GM19239 (cell line): ENCODE results near the gene PTPN2.

Source experiments
- DNase-seq: peaks from one replicate; pipeline ENCODE4 v3.0.0; 2011; ENCODE audit warnings: low spot score; ENCODE audit not compliant: insufficient read length
- FAIRE-seq: peaks from 2 replicates; lab custom pipeline; 2011; peaks lifted over from hg19 to GRCh38; lab: Jason Lieb, UNC

Gene PTPN2

GRCh38 chr18:12861637-12862036 lies 22.4 kb downstream of the PTPN2 start:
- no peak for FAIRE-seq
- no peak for DNase-seq

GRCh38 chr18:12860530-12860929 lies 23.5 kb downstream of the PTPN2 start:
- DNase-seq: no peak
- FAIRE-seq: no peak

GRCh38 chr18:12858991-12859390 lies 25.0 kb downstream of the PTPN2 start:
- FAIRE-seq (no peak), DNase-seq (no peak)

- FAIRE-seq: no peak
- DNase-seq: no peak
Measured at GRCh38 chr18:12857991-12858544, 26.0 kb downstream of the PTPN2 start.

- FAIRE-seq: no peak
- DNase-seq: no peak
Measured at GRCh38 chr18:12857215-12857905, 26.7 kb downstream of the PTPN2 start.

- FAIRE-seq: no peak
- no peak for DNase-seq
Measured at GRCh38 chr18:12855916-12856315, 28.1 kb downstream of the PTPN2 start.

GRCh38 chr18:12852566-12853315 lies 31.3 kb downstream of the PTPN2 start:
- DNase-seq: no peak
- FAIRE-seq: no peak

GRCh38 chr18:12851716-12852115 lies 32.3 kb downstream of the PTPN2 start:
- FAIRE-seq (no peak), DNase-seq (no peak)

- DNase-seq (no peak), FAIRE-seq (no peak)
Measured at GRCh38 chr18:12849548-12849947, 34.5 kb downstream of the PTPN2 start.

GRCh38 chr18:12848405-12848804 lies 35.6 kb downstream of the PTPN2 start:
- DNase-seq (no peak), FAIRE-seq (no peak)

- DNase-seq (no peak), FAIRE-seq (no peak)
Measured at GRCh38 chr18:12844391-12844790, 39.6 kb downstream of the PTPN2 start.

GRCh38 chr18:12843420-12844350 lies 40.4 kb downstream of the PTPN2 start:
- peak; percentile 21 for FAIRE-seq
- no peak for DNase-seq

GRCh38 chr18:12842459-12843380 lies 41.3 kb downstream of the PTPN2 start:
- FAIRE-seq: no peak
- DNase-seq: no peak

GRCh38 chr18:12841070-12841469 lies 43.0 kb downstream of the PTPN2 start:
- DNase-seq (no peak), FAIRE-seq (no peak)

- FAIRE-seq (peak; percentile 73), DNase-seq (no peak)
Measured at GRCh38 chr18:12840382-12840781, 43.7 kb downstream of the PTPN2 start.

GRCh38 chr18:12839526-12840196 lies 44.4 kb downstream of the PTPN2 start:
- FAIRE-seq: peak; percentile 98

GRCh38 chr18:12839057-12839525 lies 44.9 kb downstream of the PTPN2 start:
- DNase-seq (peak; percentile 8), FAIRE-seq (no peak)

More at GRCh38 chr18:12839526-12840196, 44.4 kb downstream of the PTPN2 start:
- DNase-seq: peak; percentile 19

GRCh38 chr18:12838178-12838634 lies 45.8 kb downstream of the PTPN2 start:
- FAIRE-seq (no peak), DNase-seq (no peak)
